ENCODE measurements around the gene ST7L. TPM values are rescaled to one million over a fixed set of nuclear protein-coding genes. Genes with fewer than 3 reads are reported as not detected.

The ST7L gene
- total and polyA plus RNA-seq, 2 donors (not counting 3 experiments of a cell fraction or from before 2014, with no cell fraction given) = 12.3 to 28.4 TPM

DNA sequence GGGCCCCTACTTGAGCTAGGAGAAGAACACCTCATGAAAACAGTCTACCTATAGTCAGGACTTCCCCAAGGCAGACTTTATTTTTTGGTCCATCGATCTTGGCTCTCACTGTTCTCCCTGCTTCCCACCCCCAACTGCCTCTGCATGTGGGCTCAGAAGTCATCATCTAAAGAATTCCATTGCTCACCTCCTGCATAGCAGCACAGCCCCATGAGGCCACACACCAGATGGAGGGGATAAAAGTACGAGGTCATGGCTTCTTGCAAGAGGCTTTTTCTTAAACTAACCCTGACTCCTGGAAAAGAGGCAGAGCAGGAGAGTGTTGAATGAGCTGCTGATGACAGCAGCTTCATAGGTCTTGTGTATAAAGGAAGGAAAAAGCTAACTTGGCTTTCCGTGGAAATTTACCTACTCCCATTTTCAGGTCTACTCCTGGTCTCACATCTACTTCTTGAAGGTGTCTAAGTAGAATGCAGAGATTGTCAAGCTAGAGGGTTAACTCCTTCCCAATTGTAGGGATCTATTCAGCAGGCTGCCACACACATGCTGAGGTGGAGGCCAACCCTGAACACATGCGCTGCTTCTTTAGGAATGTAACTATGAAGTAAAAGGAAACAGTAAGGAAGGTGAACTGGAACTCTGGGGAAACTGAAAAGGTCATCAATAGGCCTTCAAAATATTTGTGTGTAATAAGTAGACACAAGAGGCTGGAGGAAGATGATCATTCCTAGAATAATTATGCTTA, 91.5 kb downstream of the ST7L start:
- no peak overlapping the region for H3K27ac ChIP-seq (ENCODE audit: insufficient read depth, low read depth, low read length)
- no peak for TF ChIP-seq MYC (IDR thresholded peaks at IDR 0.05; ENCODE audit: low read depth, low read length)
- TF ChIP-seq, protein P1, sequence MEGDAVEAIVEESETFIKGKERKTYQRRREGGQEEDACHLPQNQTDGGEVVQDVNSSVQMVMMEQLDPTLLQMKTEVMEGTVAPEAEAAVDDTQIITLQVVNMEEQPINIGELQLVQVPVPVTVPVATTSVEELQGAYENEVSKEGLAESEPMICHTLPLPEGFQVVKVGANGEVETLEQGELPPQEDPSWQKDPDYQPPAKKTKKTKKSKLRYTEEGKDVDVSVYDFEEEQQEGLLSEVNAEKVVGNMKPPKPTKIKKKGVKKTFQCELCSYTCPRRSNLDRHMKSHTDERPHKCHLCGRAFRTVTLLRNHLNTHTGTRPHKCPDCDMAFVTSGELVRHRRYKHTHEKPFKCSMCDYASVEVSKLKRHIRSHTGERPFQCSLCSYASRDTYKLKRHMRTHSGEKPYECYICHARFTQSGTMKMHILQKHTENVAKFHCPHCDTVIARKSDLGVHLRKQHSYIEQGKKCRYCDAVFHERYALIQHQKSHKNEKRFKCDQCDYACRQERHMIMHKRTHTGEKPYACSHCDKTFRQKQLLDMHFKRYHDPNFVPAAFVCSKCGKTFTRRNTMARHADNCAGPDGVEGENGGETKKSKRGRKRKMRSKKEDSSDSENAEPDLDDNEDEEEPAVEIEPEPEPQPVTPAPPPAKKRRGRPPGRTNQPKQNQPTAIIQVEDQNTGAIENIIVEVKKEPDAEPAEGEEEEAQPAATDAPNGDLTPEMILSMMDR (IDR thresholded peaks at IDR 0.05; ENCODE audit: extremely low read depth in 1 of 2, insufficient read depth in 1 of 2, low read depth in 1 of 2, low read length in 2 of 2) = no peak
- TF ChIP-seq POLR2AphosphoS5 (IDR thresholded peaks at IDR 0.05; ENCODE audit: insufficient read depth, low read depth, low read length) = no peak
- no peak for TF ChIP-seq EZH2 (IDR thresholded peaks at IDR 0.05; ENCODE audit: borderline replicate concordance, low read depth, low read length, severe bottlenecking)
- no peak for TF ChIP-seq JUN (IDR thresholded peaks at IDR 0.05; ENCODE audit: borderline replicate concordance, insufficient read depth, insufficient read length, low read depth)
- no peak for TF ChIP-seq FOS (IDR thresholded peaks at IDR 0.05; ENCODE audit: borderline replicate concordance, insufficient read depth, low read length)
- no peak for TF ChIP-seq GATA2 (IDR thresholded peaks at IDR 0.05; ENCODE audit: insufficient read depth, insufficient read length, low read depth, low read length)
- TF ChIP-seq, protein P2, sequence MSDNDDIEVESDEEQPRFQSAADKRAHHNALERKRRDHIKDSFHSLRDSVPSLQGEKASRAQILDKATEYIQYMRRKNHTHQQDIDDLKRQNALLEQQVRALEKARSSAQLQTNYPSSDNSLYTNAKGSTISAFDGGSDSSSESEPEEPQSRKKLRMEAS (IDR thresholded peaks at IDR 0.05; ENCODE audit: insufficient read depth, insufficient read length) = no peak
- no peak for TF ChIP-seq POLR2A (IDR thresholded peaks at IDR 0.05; ENCODE audit: low read depth, low read length)
- ChIA-PET CTCF (interaction anchor here (1.0 to 2.1 kb wide), 2 partner anchors 12 to 26 kb away, joined by 5 to 10 read pairs; no protein-coding TSS in a partner anchor), POLR2A (no interaction called here)
- DNase-seq (ENCODE audit: low read depth, low spot score) = no peak
- H3K79me2 ChIP-seq (ENCODE audit: control insufficient read depth, insufficient read depth, low read length) = no peaks in the 10 kb centered on the region
- no peaks in the 10 kb centered on the region for H3K9me1 ChIP-seq (replicated peaks; ENCODE audit: control insufficient read depth, extremely low read depth, insufficient read depth, low read length)
- intact Hi-C loops (cut with micrococcal nuclease) (no loop called here), dilution Hi-C loops (cut with MboI; ENCODE audit: extremely low pct_ligation_motif_present, low sequenced_read_pairs) (no loop called here)
- FAIRE-seq = no peak
- peaks cover 2 to 5% of the 10 kb centered on the region in 2 experiments for H3K36me3 ChIP-seq (ENCODE audit: control insufficient read depth in 2 of 2, extremely low read depth in 1 of 2, insufficient read depth in 2 of 2, low read length in 2 of 2)
- H3K4me2 ChIP-seq (ENCODE audit: insufficient read depth, low read length) = no peak overlapping the region
- no peaks in the 10 kb centered on the region for H3K4me1 ChIP-seq (ENCODE audit: control insufficient read depth, extremely low read depth, insufficient read depth, low read length)
- H2AFZ ChIP-seq (ENCODE audit: low read depth, low read length) = no peak overlapping the region
- H3K9ac ChIP-seq (replicated peaks; ENCODE audit: extremely low read depth, insufficient read depth, low read length) = no peak overlapping the region
- BruUV-seq (replicated peaks) = no TSS peak
- no peak overlapping the region for H3K4me3 ChIP-seq (replicated peaks in 1 of 3; ENCODE audit: insufficient read depth in 1 of 3, low read depth in 1 of 3, low read length in 3 of 3)
- H3K9me3 ChIP-seq (replicated peaks; ENCODE audit: control insufficient read depth, insufficient read depth, low read length) = no peaks in the 10 kb centered on the region
- H3K27me3 ChIP-seq (ENCODE audit: control insufficient read depth in 2 of 2, insufficient read depth in 2 of 2, low read length in 2 of 2) = no peaks in the 10 kb centered on the region
- no peaks in the 10 kb centered on the region for H4K20me1 ChIP-seq (replicated peaks; ENCODE audit: control insufficient read depth, extremely low read depth, insufficient read depth, low read length)
